ENCODE results near the gene MMRN2. TPM values are rescaled to one million over a fixed set of nuclear protein-coding genes. Genes with fewer than 3 reads are reported as not detected.

The MMRN2 gene
- total and polyA plus RNA-seq, 2 of the 8 experiments (the other 6 are each of a cell fraction or from before 2014, with no cell fraction given), result 1.2 TPM

GRCh38 chr10:86936661-86937501 lies 20.5 kb downstream of the MMRN2 start:
- no peak overlapping the region for H2BK15ac ChIP-seq (ENCODE audit: low read length)
- no peaks in the 10 kb centered on the region for H3K79me2 ChIP-seq (ENCODE audit: control insufficient read depth in 1 of 2, insufficient read depth in 2 of 2, low read length in 2 of 2)
- H2BK120ac ChIP-seq (replicated peaks; ENCODE audit: low read depth, low read length), result no peak overlapping the region
- no peaks in the 10 kb centered on the region; a peak in 1 of 7 replicates for H3K4me1 ChIP-seq (replicated peaks in 1 of 4; ENCODE audit: control insufficient read depth in 3 of 4, insufficient read depth in 4 of 4, low read length in 3 of 4)
- H2AK5ac ChIP-seq (ENCODE audit: low read depth, low read length), result no peak overlapping the region
- 91% methylated on average over 13 of the region's 13 CpGs; no CpG with 5 or more reads in 1 of the 2 experiments for WGBS, 2 experiments (ENCODE audit: extremely low coverage in 1 of 2, insufficient coverage in 1 of 2, insufficient read length in 1 of 2, insufficient replicate concordance in 2 of 2, low coverage in 1 of 2, low lambda C conversion rate in 2 of 2, missing lambda C conversion rate in 1 of 2)
- FAIRE-seq, result no peak
- H3K27me3 ChIP-seq (replicated peaks in 1 of 4; ENCODE audit: control insufficient read depth in 3 of 4, extremely low read depth in 1 of 4, insufficient read depth in 3 of 4, low read length in 3 of 4), result 0 out of 7 replicates have a peak, but pooled peaks cover 0 to 3% (median 0%) of the 10 kb centered on the region in 4 experiments
- TF ChIP-seq ASH2L (IDR thresholded peaks at IDR 0.05; ENCODE audit: low read length), result no peak
- TF ChIP-seq GABPA (IDR thresholded peaks at IDR 0.05; ENCODE audit: borderline replicate concordance, insufficient read depth, low read length), result no peak
- no peak for TF ChIP-seq CBX5 (IDR thresholded peaks at IDR 0.05; ENCODE audit: low read depth, low read length)
- TF ChIP-seq KDM5A (IDR thresholded peaks at IDR 0.05; ENCODE audit: low read length), result no peak
- TF ChIP-seq MAFK (IDR thresholded peaks at IDR 0.05; ENCODE audit: low read depth, low read length), result no peak
- TF ChIP-seq ZNF274 (IDR thresholded peaks at IDR 0.05; ENCODE audit: borderline replicate concordance, extremely low read depth, low read length), result no peak
- no peak for TF ChIP-seq RNF2 (IDR thresholded peaks at IDR 0.05; ENCODE audit: borderline replicate concordance, low read depth, low read length, missing control alignments, poor library complexity, severe bottlenecking)
- no peak for TF ChIP-seq CREB1 (IDR thresholded peaks at IDR 0.05)
- no peak for TF ChIP-seq YY1 (IDR thresholded peaks at IDR 0.05; ENCODE audit: low read depth, low read length)
- TF ChIP-seq, protein P1, sequence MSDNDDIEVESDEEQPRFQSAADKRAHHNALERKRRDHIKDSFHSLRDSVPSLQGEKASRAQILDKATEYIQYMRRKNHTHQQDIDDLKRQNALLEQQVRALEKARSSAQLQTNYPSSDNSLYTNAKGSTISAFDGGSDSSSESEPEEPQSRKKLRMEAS (IDR thresholded peaks at IDR 0.05), result no peak
- TF ChIP-seq TAF1 (IDR thresholded peaks at IDR 0.05; ENCODE audit: low read depth, low read length), result no peak
- H2BK5ac ChIP-seq (ENCODE audit: low read depth, low read length), result no peak overlapping the region
- H3K36me3 ChIP-seq (ENCODE audit: control insufficient read depth in 2 of 4, insufficient read depth in 4 of 4, low read length in 3 of 4), result peaks cover 0 to 2% (median 0%) of the 10 kb centered on the region in 4 experiments; a peak in 1 of 8 replicates
- no peak overlapping the region for H3K4ac ChIP-seq (replicated peaks; ENCODE audit: insufficient read length, low read depth, low read length)
- ChIA-PET CTCF (ENCODE audit: partially characterized antibody) (interaction anchor here (1.3 to 26.4 kb wide), 9 partner anchors 9 to 252 kb away, joined by 3 to 975 read pairs (median 22); partner anchors contain the start of genes ADIRF, MMRN2 and SNCG), POLR2A (ENCODE audit: partially characterized antibody) (interaction anchor here (1.0 to 1.3 kb wide), 2 partner anchors 33 to 105 kb away, joined by 4 read pairs; no protein-coding TSS in a partner anchor)
- H3K23me2 ChIP-seq (ENCODE audit: low read depth, low read length), result no peaks in the 10 kb centered on the region
- no peak overlapping the region for H2BK20ac ChIP-seq (ENCODE audit: low read length)
- H3K79me1 ChIP-seq (ENCODE audit: low read depth, low read length), result no peaks in the 10 kb centered on the region
- H3K56ac ChIP-seq (replicated peaks; ENCODE audit: insufficient read length, low read depth, low read length), result no peak overlapping the region
- no peaks in the 10 kb centered on the region for H3K9me3 ChIP-seq (ENCODE audit: insufficient read depth in 2 of 2, low read depth in 1 of 2, low read length in 1 of 2)
- H3K9ac ChIP-seq (replicated peaks in 1 of 4; ENCODE audit: extremely low read depth in 1 of 4, low read depth in 3 of 4, low read length in 3 of 4), result no peak overlapping the region
- peaks cover 0 to 1% of the 10 kb centered on the region in 2 experiments for H4K20me1 ChIP-seq (replicated peaks in 1 of 2; ENCODE audit: control insufficient read depth in 1 of 2, insufficient read depth in 2 of 2, low read length in 2 of 2)
- no peak overlapping the region for H2BK12ac ChIP-seq (ENCODE audit: low read depth, low read length)
- DNase-seq (ENCODE audit: low read depth in 1 of 2, low spot score in 2 of 2), result no peak
- no peak overlapping the region for H4K5ac ChIP-seq (ENCODE audit: insufficient read length, low read depth, low read length)
- no peak overlapping the region for H3K4me3 ChIP-seq (ENCODE audit: extremely low read depth in 1 of 4, insufficient read depth in 2 of 4, low read depth in 3 of 4, low read length in 4 of 4)
- no peak overlapping the region for H2AFZ ChIP-seq (ENCODE audit: low read length)
- H3K14ac ChIP-seq (ENCODE audit: insufficient read length), result no peak overlapping the region
- no peak overlapping the region for H3K23ac ChIP-seq (ENCODE audit: insufficient read length)
- no peak overlapping the region for H3K4me2 ChIP-seq (ENCODE audit: insufficient read depth in 1 of 2, low read depth in 2 of 2, low read length in 2 of 2)
- H4K91ac ChIP-seq (replicated peaks; ENCODE audit: insufficient read length, low read length), result no peak overlapping the region
- no peak overlapping the region for H3K27ac ChIP-seq (ENCODE audit: low read depth, low read length)
- no peak overlapping the region for H4K8ac ChIP-seq (ENCODE audit: extremely low read depth, insufficient read depth, low read length)
- H3K18ac ChIP-seq (ENCODE audit: extremely low read depth, low read length), result no peak overlapping the region
